Osteocyte (in vitro differentiated cells): ENCODE measurements around the gene CACNA2D3. TPM values are rescaled to one million over a fixed set of nuclear protein-coding genes. Genes with fewer than 3 reads are reported as not detected.

Experiments used
- DNase-seq: peaks from one replicate; pipeline ENCODE4 v3.0.0; 2021; ENCODE audit warnings: mixed read lengths; ENCODE audit not compliant: unreplicated experiment; ENCODE audit errors: extremely low spot score
- H3K27ac Mint-ChIP-seq: one replicate; pipeline ENCODE4 v1.8.0; 2021; ENCODE audit warnings: mild to moderate bottlenecking, mixed read lengths; ENCODE audit not compliant: unreplicated experiment
- H3K27me3 Mint-ChIP-seq: one replicate; pipeline ENCODE4 v1.8.0; 2021; ENCODE audit warnings: mixed read lengths; ENCODE audit not compliant: unreplicated experiment
- H3K36me3 Mint-ChIP-seq: one replicate; pipeline ENCODE4 v1.8.0; 2021; ENCODE audit warnings: mixed read lengths; ENCODE audit not compliant: unreplicated experiment
- H3K4me1 Mint-ChIP-seq: one replicate; pipeline ENCODE4 v1.8.0; 2021; ENCODE audit warnings: mixed read lengths; ENCODE audit not compliant: unreplicated experiment
- H3K4me3 Mint-ChIP-seq: one replicate; pipeline ENCODE4 v1.8.0; 2021; ENCODE audit warnings: mild to moderate bottlenecking, moderate library complexity, mixed read lengths; ENCODE audit not compliant: unreplicated experiment
- H3K9me3 Mint-ChIP-seq: one replicate; pipeline ENCODE4 v1.8.0; 2021; ENCODE audit warnings: mixed read lengths; ENCODE audit not compliant: unreplicated experiment
- CTCF ChIP-seq: fragments of 200-600 bp; sonication (generic); IDR thresholded peaks from 2 replicates; pipeline ENCODE4 v1.5.0; 2021; ENCODE audit warnings: antibody characterized with exemption, mild to moderate bottlenecking, moderate library complexity
- total RNA-seq: library from RNA; stranded (reverse); gene quantifications from 2 replicates; pipeline ENCODE4 v1.2.1, GENCODE V29; 2021

Gene CACNA2D3
- total RNA-seq, 1 donor from 2014 or later: 0.46 TPM

GRCh38 chr3:54846119-54846518, 723.8 kb downstream of the CACNA2D3 start:
- H3K36me3 Mint-ChIP-seq: no peaks in the 10 kb centered on the region
- no peak for TF ChIP-seq CTCF
- no peaks in the 10 kb centered on the region for H3K4me1 Mint-ChIP-seq
- H3K27me3 Mint-ChIP-seq: peaks cover 59% of the 10 kb centered on the region
- H3K27ac Mint-ChIP-seq: no peak overlapping the region
- H3K4me3 Mint-ChIP-seq: no peak overlapping the region
- H3K9me3 Mint-ChIP-seq: no peaks in the 10 kb centered on the region
- DNase-seq: no peak

- H3K27ac Mint-ChIP-seq: no peak overlapping the region
- no peak for TF ChIP-seq CTCF
- H3K4me3 Mint-ChIP-seq: no peak overlapping the region
- no peaks in the 10 kb centered on the region for H3K4me1 Mint-ChIP-seq
- no peak for DNase-seq
- no peaks in the 10 kb centered on the region for H3K36me3 Mint-ChIP-seq
- no peaks in the 10 kb centered on the region for H3K9me3 Mint-ChIP-seq
- H3K27me3 Mint-ChIP-seq: peaks cover 59% of the 10 kb centered on the region
Observed at GRCh38 chr3:54847361-54847760, 725.0 kb downstream of the CACNA2D3 start.

GRCh38 chr3:54849360-54849759, 727.0 kb downstream of the CACNA2D3 start:
- peaks cover 51% of the 10 kb centered on the region for H3K27me3 Mint-ChIP-seq

GRCh38 chr3:54850484-54851018, 728.2 kb downstream of the CACNA2D3 start:
- Mint-ChIP-seq H3K27ac (no peak overlapping the region), H3K9me3 (no peaks in the 10 kb centered on the region), H3K27me3 (peaks cover 40% of the 10 kb centered on the region)

More at GRCh38 chr3:54849360-54849759, 727.0 kb downstream of the CACNA2D3 start:
- Mint-ChIP-seq H3K36me3 (no peaks in the 10 kb centered on the region), H3K4me1 (peaks cover 5% of the 10 kb centered on the region), H3K27ac (no peak overlapping the region), H3K4me3 (no peak overlapping the region), H3K9me3 (no peaks in the 10 kb centered on the region)
- TF ChIP-seq CTCF: no peak
- no peak for DNase-seq

More at GRCh38 chr3:54850484-54851018, 728.2 kb downstream of the CACNA2D3 start:
- Mint-ChIP-seq H3K4me1 (peaks cover 5% of the 10 kb centered on the region), H3K36me3 (no peaks in the 10 kb centered on the region), H3K4me3 (no peak overlapping the region)
- no peak for DNase-seq
- TF ChIP-seq CTCF: no peak
